Activated T-cell treated with anti-CD3 and anti-CD28 coated beads for 24 hours (primary cell): ENCODE measurements around the gene VGF.
"Not testable (repeated sequence)": the region's sequence is repeated elsewhere in the genome, so short reads cannot be mapped to it uniquely, and the experiment has no call there.

Experiments used
- DNase-seq: peaks from one replicate; pipeline ENCODE4 v3.0.0-alpha.2; 2020; ENCODE audit warnings: low read depth

The VGF gene

DNA sequence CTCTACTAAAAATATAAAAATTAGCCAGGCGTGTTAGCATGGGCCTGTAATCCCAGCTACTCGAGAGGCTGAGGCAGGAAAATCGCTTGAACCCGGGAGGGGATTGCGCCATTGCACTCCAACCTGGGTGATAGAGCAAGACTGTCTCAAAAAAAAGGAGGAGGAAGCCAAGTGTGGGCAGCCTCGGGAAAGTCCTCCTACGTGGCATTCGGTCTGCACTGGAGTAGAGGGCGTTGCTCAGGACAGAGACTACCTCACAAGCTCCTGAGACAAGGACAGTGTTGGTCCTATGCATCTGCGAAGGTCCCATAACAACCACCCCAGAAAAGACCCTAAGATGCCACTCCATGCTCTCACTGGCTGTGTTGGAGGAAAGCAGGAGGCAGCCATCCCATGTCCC, 48.5 kb downstream of the VGF start:
- no peak for DNase-seq

DNA sequence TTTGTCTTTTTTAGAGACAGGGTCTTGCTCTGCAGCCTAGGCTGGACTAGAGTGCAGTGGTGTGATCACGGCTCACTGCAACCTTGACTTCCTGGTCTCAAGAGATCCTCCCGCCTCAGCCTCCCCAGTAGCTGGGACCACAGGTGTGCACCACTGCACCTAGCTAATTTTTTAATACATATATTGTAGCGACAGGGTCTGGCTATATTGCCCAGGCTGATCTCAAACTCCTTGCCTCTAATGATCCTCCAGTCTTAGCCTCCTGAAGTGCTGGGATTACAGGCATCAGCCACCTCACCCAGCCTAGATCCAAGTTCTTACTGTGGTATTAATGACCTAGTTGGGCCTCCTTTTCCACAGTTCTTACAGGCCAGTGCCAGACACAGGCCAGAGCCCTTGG, 50.2 kb downstream of the VGF start:
- DNase-seq, result no peak

DNA sequence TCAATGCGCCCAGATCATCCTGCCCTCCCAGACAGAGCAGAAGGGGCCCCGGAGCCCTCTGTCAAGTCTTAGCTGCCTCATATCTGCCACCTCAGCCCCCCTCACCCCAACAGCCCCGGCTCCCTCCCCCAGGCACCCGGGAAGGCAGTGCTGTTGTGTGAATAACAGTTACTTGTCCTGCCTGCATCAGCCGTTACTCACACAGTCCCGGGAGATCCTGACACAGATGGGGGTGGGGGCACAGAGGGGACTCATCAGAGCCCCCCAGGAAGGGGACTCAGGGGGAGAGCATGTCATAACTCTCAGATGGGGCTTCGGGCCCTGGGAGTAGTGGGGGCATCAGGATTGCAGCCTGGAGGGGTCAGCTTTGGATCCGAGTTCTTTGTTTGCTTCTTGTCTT, 50.9 kb downstream of the VGF start:
- DNase-seq, result no peak

DNA sequence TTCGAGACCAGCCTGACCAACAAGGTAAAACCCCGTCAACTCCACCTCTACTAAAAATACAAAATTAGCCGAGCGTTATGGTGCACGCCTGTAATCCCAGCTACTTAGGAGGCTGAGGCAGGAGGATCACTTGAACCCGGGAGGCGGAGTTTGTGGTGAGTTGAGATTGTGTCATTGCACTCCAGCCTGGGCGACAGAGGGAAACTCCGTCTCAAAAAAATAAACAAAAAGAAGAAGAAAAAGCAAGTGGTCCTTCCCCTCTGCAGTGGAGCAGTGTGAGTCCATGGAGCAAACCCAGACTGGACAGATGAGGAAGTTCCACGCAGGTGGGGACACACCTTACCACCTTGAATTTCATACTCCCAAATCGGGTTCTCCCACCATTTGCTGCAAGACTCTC, 51.5 kb downstream of the VGF start:
- DNase-seq, result no peak

DNA sequence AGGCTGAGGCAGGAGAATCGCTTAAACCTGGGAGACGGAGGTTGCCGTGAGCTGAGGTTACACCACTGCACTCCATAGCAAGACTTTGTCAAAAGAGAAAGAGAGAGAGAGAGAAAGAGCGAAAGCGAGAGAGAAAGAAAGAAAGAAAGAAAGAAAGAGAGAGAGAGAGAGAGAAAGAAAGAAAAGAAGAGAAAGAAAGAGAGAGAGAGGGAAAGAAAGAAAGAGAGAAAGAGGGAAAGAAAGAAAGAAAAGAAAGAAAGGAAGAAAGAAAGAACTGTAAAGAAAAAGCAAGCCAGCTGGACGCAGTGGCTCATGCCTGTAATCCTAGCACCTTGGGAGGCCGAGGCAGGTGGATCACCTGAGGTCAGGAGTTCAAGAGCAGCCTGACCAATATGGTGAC, 52.2 kb downstream of the VGF start:
- not testable (repeated sequence) for DNase-seq
